Cardiac muscle cell (in vitro differentiated cells and primary cell): Measurements from ENCODE around the gene PCP2. TPM values are rescaled to one million over a fixed set of nuclear protein-coding genes. Genes with fewer than 3 reads are reported as not detected.

Experiments used
- DNase-seq, 2 donors: peaks; one replicate each; pipeline versions ENCODE4 v3.0.0 to v3.0.0-alpha.2; 2010 to 2017; ENCODE audit warnings: low read depth in 1 of 2, low spot score in 1 of 2
- H3K27ac ChIP-seq: fragments of 200-600 bp; sonication (generic); 2 replicates; pipeline ENCODE4 v1.5.1; 2016
- H3K27me3 ChIP-seq: fragments of 200-600 bp; sonication (generic); 2 replicates; pipeline ENCODE4 v1.6.0; 2016; ENCODE audit warnings: control low read depth
- H3K36me3 ChIP-seq: fragments of 200-600 bp; sonication (generic); 2 replicates; pipeline ENCODE4 v1.5.1; 2016; ENCODE audit warnings: control low read depth
- H3K4me1 ChIP-seq: fragments of 200-600 bp; sonication (generic); 2 replicates; pipeline ENCODE4 v1.8.1; 2017; ENCODE audit warnings: low read depth, mild to moderate bottlenecking, mixed run types
- H3K4me3 ChIP-seq: fragments of 200-600 bp; sonication (generic); 2 replicates; pipeline ENCODE4 v1.5.1; 2016; ENCODE audit warnings: mild to moderate bottlenecking
- H3K9me3 ChIP-seq: fragments of 200-600 bp; sonication (generic); 2 replicates; pipeline ENCODE4 v1.5.1; 2017; ENCODE audit warnings: low read depth, mild to moderate bottlenecking, control low read depth
- CTCF ChIP-seq: IDR thresholded peaks from 2 replicates; pipeline ENCODE4 v1.5.1; 2012; ENCODE audit warnings: low read depth, mild to moderate bottlenecking, low read length
- polyA plus RNA-seq: library from polyadenylated mRNA; unstranded; fragments of >200 nt; fragmentation: Nextera tagmentation; extraction: Ambion mirVana; gene quantifications from 2 replicates; pipeline ENCODE4 v1.2.1, GENCODE V29; 2016
- total RNA-seq: library from RNA; depleted of rRNA; stranded (reverse); fragments of >200 nt; gene quantifications from 2 replicates; pipeline ENCODE4 v1.2.3, GENCODE V29; 2016

The PCP2 gene
- total and polyA plus RNA-seq, 2 experiments from 2014 or later, result 0.34 to 0.51 TPM

- Histone ChIP-seq H3K27ac (peak within 1 kb of the TSS; percentile 49), H3K9me3 (no peaks in the 10 kb centered on the region)
These were observed 4.0 kb downstream of the PCP2 start, which contains the start of the genes PET100 and XAB2 for GRCh38 chr19:7629347-7630054. TSS of gene PET100 (plus strand) at chr19:7629793. CDS start at chr19:7629834, 41 bp downstream. TSS of gene XAB2 (minus strand) at chr19:7629545. CDS start at chr19:7629527, 18 bp downstream.

GRCh38 chr19:7628589-7629311 lies 4.8 kb downstream of the PCP2 start:
- no peak for DNase-seq
- no peaks in the 10 kb centered on the region for H3K27me3 ChIP-seq
- H3K9me3 ChIP-seq, result no peaks in the 10 kb centered on the region
- no peak for TF ChIP-seq CTCF
- peaks cover 3% of the 10 kb centered on the region for H3K36me3 ChIP-seq
- peak overlapping the region; percentile 49 for H3K27ac ChIP-seq
- peaks cover 6% of the 10 kb centered on the region for H3K4me1 ChIP-seq
- H3K4me3 ChIP-seq, result peak overlapping the region; percentile 94

More at GRCh38 chr19:7629347-7630054, 4.0 kb downstream of the PCP2 start, which contains the start of the genes PET100 and XAB2:
- H3K27me3 ChIP-seq, result no peaks in the 10 kb centered on the region
- peak; percentile 98 to 99 for DNase-seq
- peak within 1 kb of the TSS; percentile 94 for H3K4me3 ChIP-seq
- TF ChIP-seq CTCF, result no peak
- peaks cover 6% of the 10 kb centered on the region for H3K4me1 ChIP-seq
- peaks cover 3% of the 10 kb centered on the region for H3K36me3 ChIP-seq

- Histone ChIP-seq H3K4me3 (no peak overlapping the region), H3K9me3 (no peaks in the 10 kb centered on the region), H3K4me1 (peaks cover 6% of the 10 kb centered on the region), H3K27me3 (no peaks in the 10 kb centered on the region), H3K36me3 (peaks cover 8% of the 10 kb centered on the region), H3K27ac (no peak overlapping the region)
- DNase-seq, result no peak
- TF ChIP-seq CTCF, result no peak
These were observed 6.4 kb downstream of the PCP2 start for GRCh38 chr19:7627166-7627565.

- H3K4me1 ChIP-seq, result peaks cover 6% of the 10 kb centered on the region
- H3K27me3 ChIP-seq, result no peaks in the 10 kb centered on the region
- peaks cover 14% of the 10 kb centered on the region for H3K36me3 ChIP-seq
- H3K27ac ChIP-seq, result no peak overlapping the region
- H3K9me3 ChIP-seq, result no peaks in the 10 kb centered on the region
- DNase-seq, result no peak
- no peak for TF ChIP-seq CTCF
- H3K4me3 ChIP-seq, result no peak overlapping the region
These were observed 7.7 kb downstream of the PCP2 start for GRCh38 chr19:7625763-7626372.

GRCh38 chr19:7624810-7625209 lies 8.7 kb downstream of the PCP2 start:
- H3K4me1 ChIP-seq, result peaks cover 6% of the 10 kb centered on the region
- TF ChIP-seq CTCF, result no peak
- no peaks in the 10 kb centered on the region for H3K9me3 ChIP-seq
- no peak overlapping the region for H3K27ac ChIP-seq
- H3K4me3 ChIP-seq, result no peak overlapping the region
- H3K27me3 ChIP-seq, result no peaks in the 10 kb centered on the region
- DNase-seq, result no peak
- H3K36me3 ChIP-seq, result peaks cover 18% of the 10 kb centered on the region
